Cardiac muscle cell (in vitro differentiated cells and primary cell): ENCODE measurements around the gene GLT8D2. TPM values are rescaled to one million over a fixed set of nuclear protein-coding genes. Genes with fewer than 3 reads are reported as not detected.

ENCODE experiments used
- DNase-seq, 2 donors: peaks; one replicate each; pipeline versions ENCODE4 v3.0.0 to v3.0.0-alpha.2; 2010 to 2017; ENCODE audit warnings: low read depth in 1 of 2, low spot score in 1 of 2
- H3K27ac ChIP-seq: fragments of 200-600 bp; sonication (generic); 2 replicates; pipeline ENCODE4 v1.5.1; 2016
- H3K27me3 ChIP-seq: fragments of 200-600 bp; sonication (generic); 2 replicates; pipeline ENCODE4 v1.6.0; 2016; ENCODE audit warnings: control low read depth
- H3K36me3 ChIP-seq: fragments of 200-600 bp; sonication (generic); 2 replicates; pipeline ENCODE4 v1.5.1; 2016; ENCODE audit warnings: control low read depth
- H3K4me1 ChIP-seq: fragments of 200-600 bp; sonication (generic); 2 replicates; pipeline ENCODE4 v1.8.1; 2017; ENCODE audit warnings: low read depth, mild to moderate bottlenecking, mixed run types
- H3K4me3 ChIP-seq: fragments of 200-600 bp; sonication (generic); 2 replicates; pipeline ENCODE4 v1.5.1; 2016; ENCODE audit warnings: mild to moderate bottlenecking
- H3K9me3 ChIP-seq: fragments of 200-600 bp; sonication (generic); 2 replicates; pipeline ENCODE4 v1.5.1; 2017; ENCODE audit warnings: low read depth, mild to moderate bottlenecking, control low read depth
- polyA plus RNA-seq: library from polyadenylated mRNA; unstranded; fragments of >200 nt; fragmentation: Nextera tagmentation; extraction: Ambion mirVana; gene quantifications from 2 replicates; pipeline ENCODE4 v1.2.1, GENCODE V29; 2016
- total RNA-seq: library from RNA; depleted of rRNA; stranded (reverse); fragments of >200 nt; gene quantifications from 2 replicates; pipeline ENCODE4 v1.2.3, GENCODE V29; 2016
- TF ChIP-seq, protein P1 (sequence below): IDR thresholded peaks from 2 replicates; pipeline ENCODE4 v1.5.1; 2012; ENCODE audit warnings: low read depth, mild to moderate bottlenecking, low read length

Gene GLT8D2
- total and polyA plus RNA-seq, 2 experiments from 2014 or later: 5.9 to 6.3 TPM

DNA sequence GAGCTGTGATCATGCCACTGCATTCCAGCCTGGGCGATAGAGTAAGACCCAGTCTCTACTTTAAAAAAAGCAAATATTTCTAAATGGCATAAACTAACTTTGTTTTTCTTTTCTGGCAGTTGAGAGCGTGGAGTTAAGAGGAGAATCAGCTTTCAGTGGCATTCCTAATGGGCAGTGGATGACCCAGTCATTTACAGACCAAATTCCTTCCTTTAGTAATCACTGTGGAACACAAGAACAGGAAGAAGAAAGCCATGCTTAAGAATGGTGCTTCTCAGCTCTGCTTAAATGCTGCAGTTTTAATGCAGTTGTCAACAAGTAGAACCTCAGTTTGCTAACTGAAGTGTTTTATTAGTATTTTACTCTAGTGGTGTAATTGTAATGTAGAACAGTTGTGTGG, 63.2 kb downstream of the GLT8D2 start:
- DNase-seq: no peak
- TF ChIP-seq, protein P1, sequence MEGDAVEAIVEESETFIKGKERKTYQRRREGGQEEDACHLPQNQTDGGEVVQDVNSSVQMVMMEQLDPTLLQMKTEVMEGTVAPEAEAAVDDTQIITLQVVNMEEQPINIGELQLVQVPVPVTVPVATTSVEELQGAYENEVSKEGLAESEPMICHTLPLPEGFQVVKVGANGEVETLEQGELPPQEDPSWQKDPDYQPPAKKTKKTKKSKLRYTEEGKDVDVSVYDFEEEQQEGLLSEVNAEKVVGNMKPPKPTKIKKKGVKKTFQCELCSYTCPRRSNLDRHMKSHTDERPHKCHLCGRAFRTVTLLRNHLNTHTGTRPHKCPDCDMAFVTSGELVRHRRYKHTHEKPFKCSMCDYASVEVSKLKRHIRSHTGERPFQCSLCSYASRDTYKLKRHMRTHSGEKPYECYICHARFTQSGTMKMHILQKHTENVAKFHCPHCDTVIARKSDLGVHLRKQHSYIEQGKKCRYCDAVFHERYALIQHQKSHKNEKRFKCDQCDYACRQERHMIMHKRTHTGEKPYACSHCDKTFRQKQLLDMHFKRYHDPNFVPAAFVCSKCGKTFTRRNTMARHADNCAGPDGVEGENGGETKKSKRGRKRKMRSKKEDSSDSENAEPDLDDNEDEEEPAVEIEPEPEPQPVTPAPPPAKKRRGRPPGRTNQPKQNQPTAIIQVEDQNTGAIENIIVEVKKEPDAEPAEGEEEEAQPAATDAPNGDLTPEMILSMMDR: no peak
- H3K36me3 ChIP-seq: peaks cover 64% of the 10 kb centered on the region
- no peaks in the 10 kb centered on the region for H3K27me3 ChIP-seq
- H3K27ac ChIP-seq: no peak overlapping the region
- no peaks in the 10 kb centered on the region for H3K9me3 ChIP-seq
- H3K4me1 ChIP-seq: no peaks in the 10 kb centered on the region
- no peak overlapping the region for H3K4me3 ChIP-seq

DNA sequence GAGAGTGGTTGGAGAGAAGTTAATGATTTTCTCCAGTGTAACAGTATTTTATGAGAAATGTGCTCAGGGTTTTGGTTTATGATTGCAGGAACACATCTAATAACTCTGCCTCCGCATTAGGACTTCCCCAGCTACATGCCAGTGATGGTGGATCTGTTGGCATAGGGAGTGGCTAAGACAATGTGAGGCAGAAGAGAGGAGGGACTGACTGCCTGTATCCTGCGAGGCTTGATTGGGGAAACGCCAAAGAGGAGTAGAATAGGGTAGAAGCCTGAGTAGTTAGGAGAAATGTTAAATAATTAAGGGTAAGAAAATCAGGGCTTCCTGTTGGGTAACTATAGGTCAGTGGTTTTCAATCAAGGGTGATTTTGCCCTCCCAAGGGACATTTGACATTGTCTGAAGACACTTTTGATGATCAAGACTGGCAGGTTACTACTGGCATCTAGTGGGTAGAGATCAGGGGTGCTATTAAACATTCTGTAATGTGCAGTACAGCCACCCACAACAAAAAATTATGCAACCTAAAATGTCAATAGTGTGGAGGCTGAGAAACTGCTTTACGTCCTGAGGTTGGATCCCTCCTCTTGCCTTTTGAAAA, 71.5 kb downstream of the GLT8D2 start:
- no peaks in the 10 kb centered on the region for H3K9me3 ChIP-seq
- TF ChIP-seq, protein P1: no peak
- H3K4me3 ChIP-seq: no peak overlapping the region
- peaks cover 42% of the 10 kb centered on the region for H3K36me3 ChIP-seq
- peaks cover 10% of the 10 kb centered on the region for H3K4me1 ChIP-seq
- no peaks in the 10 kb centered on the region for H3K27me3 ChIP-seq
- no peak overlapping the region for H3K27ac ChIP-seq
- no peak for DNase-seq

DNA sequence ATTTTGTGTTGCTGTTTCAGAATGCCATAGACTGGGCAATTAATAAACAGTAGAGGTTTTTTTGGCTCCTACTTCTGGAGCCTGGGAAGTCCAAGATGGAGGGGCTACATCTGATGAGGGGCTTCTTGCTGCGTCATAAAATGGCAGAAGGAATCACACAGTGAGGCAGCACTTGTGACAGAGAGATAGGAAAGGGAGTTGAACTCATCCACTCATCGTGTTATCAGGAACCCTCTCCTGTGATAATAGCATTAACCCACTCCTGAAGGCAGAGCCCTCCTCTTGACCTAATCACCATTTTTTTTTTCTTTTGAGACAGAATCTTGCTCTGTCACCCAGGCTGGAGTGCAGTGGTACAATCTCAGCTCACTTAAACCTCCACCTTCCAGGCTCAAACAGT, 74.6 kb downstream of the GLT8D2 start:
- Histone ChIP-seq H3K4me1 (peaks cover 13% of the 10 kb centered on the region), H3K36me3 (peaks cover 12% of the 10 kb centered on the region), H3K27me3 (no peaks in the 10 kb centered on the region), H3K27ac (peak overlapping the region; percentile 52), H3K4me3 (no peak overlapping the region), H3K9me3 (no peaks in the 10 kb centered on the region)
- TF ChIP-seq, protein P1: no peak
- DNase-seq: no peak

DNA sequence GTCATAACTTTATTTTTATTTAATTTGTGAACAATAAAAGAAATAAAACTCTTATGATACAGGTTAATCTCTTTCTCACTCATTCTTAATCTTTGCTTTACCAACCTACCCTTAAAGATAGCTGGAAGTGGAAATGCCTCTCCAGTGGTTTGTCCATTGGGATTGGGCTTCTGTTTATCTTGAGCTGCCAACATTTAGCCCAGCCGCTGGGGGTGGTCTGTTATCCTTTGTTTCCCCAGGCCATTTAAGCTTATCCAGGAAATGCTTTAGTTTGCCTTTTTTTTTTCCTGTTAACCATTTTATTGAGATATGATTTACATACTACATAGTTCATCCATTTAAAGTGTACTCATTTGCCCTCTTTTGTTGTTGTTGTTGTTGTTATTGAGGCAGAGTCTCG, 76.1 kb downstream of the GLT8D2 start:
- Histone ChIP-seq H3K4me3 (no peak overlapping the region), H3K36me3 (peaks cover 4% of the 10 kb centered on the region), H3K27ac (no peak overlapping the region), H3K4me1 (peaks cover 13% of the 10 kb centered on the region), H3K9me3 (no peaks in the 10 kb centered on the region), H3K27me3 (no peaks in the 10 kb centered on the region)
- TF ChIP-seq, protein P1: no peak
- no peak for DNase-seq

DNA sequence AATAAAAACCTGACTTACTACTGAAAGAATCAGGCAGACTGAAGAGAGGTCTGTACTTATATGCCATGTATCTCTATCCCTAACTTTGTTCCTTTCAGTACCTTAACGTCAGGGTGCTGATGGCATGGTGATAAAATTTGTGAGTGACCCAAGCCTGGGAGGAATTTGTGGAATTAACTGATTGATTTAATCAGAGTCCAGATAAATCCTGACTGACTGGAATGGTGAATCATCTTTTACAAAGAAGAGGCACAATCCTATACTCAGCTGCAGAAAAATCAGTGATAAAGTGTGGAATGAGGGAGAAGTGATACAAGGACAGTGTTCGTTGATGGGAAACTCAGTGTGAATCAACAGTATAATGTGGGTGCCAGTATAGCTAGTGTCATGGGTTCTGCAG, 80.6 kb downstream of the GLT8D2 start:
- no peaks in the 10 kb centered on the region for H3K27me3 ChIP-seq
- no peak overlapping the region for H3K27ac ChIP-seq
- H3K4me3 ChIP-seq: no peak overlapping the region
- TF ChIP-seq, protein P1: no peak
- DNase-seq: no peak
- H3K9me3 ChIP-seq: no peaks in the 10 kb centered on the region
- no peaks in the 10 kb centered on the region for H3K36me3 ChIP-seq
- peaks cover 19% of the 10 kb centered on the region for H3K4me1 ChIP-seq
